ENCODE data around the gene TOP2B. TPM values are rescaled to one million over a fixed set of nuclear protein-coding genes. Genes with fewer than 3 reads are reported as not detected.

TOP2B gene
- total RNA-seq, 1 experiment from 2014 or later, result 124 TPM

DNA sequence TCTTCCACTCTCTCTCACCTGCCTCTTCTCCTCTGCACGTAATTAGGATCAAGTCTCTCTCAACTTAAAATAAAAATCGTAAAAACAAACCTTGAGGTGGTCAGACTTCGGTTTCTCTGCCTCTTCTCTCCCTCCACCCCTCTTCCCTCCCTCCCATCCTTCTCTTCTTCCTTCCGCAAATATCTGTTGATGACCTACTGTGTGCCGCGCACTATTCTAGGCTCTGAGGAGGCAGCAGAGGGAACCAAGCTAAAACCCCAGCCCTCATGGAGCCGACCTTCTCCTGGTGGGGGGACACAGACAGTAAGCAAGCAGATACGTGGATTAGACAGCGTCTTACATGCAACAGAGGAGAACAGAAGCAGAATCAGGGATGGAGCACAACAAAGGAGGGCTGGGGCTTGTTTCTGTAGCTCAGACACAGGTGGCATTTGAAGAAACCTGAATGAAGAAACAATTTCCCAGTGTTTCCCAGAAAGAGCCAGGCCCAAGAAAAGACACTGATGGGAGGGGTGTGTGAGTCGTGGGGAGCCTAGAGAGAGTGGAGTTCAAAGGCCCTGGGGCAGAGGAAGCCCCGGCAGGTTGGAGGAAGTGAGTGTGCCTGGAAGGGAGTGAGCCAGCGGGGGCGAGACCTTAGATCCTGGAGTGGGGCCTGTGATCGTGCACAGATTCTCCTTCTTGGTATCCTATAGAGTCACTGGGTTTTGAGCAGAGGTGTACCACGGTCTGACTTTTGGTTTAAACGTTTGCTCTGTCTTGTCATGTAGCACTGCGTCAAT is 80.5 kb downstream of the TOP2B start:
- peak; percentile 44 for DNase-seq (ENCODE audit: low read depth)

DNA sequence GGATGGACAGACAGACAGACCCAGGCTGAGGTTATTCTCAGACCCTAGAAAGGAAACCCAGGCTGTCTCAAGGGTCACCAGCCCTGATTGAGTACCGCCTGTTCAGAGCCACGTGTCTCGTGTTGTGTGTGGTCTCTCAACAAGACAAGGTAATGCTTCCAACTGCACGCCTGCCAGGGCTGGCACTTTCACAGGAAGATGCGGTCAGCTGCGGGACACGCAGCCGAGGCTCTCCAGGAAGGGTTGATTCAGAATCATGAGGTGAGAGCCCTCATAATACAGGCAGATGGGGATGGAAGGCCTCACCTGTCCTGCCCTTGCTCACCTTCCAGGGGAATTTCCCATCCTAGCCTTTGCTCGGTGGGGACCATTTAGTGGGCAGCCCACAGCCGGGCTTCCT is 81.4 kb downstream of the TOP2B start:
- DNase-seq (ENCODE audit: low read depth), result no peak

DNA sequence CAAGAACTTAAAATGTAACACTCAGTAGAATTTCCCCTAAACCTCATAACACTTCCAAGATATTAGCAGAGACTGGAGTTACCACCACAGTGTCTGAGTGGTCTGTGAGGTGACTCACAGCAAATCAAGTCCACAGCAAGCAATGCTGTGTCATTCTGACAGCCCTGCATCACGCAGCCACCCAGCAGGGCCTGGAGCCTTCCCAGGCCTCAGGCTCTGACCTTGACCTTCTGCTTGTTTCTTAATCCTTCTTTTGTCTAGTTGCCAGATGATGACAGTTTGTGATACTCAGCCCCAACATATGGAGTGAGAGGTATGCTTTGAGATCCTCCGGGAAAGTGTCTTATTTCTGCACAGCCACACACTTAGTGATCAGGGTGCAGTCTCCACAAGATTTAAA is 82.5 kb downstream of the TOP2B start:
- DNase-seq (ENCODE audit: low read depth), result peak; percentile 99

DNA sequence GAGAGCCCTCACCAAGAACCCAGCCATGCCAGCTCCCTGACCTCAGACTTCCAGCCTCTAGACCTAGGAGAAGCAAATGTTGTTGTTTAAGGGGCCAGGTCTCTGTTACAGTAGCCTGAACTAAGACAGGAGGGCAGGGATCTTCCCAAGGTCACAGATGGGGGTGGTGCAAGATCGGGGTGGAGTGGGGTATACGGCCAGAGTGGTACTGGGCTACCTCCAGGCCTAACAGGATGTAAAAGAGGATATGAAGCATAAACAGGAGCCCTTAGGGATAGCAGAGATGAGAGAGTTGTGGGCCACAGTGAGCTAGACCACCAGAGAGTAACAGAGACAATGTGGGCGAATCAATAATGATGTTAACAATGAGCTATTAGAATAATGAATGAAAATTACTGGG is 82.9 kb downstream of the TOP2B start:
- DNase-seq (ENCODE audit: low read depth), result peak; percentile 66

DNA sequence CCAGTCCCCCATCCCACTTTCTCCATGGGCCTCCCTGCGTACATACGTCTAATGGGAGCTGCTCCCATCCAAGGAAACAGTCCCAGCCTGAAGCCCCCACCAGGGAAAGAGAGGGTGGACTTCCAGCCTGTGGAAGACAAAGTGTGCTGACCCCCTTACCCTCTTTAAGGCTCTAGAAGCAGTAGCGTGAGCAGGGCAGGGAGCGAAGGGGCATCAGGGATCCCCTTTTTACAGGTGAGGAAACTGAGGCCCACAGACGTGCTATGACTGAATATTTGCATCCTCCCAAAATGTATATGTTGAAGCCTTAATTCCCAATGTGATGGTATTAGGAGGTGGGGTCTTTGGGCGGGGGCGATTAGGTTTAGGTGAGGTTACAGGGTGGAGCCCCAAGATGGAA is 83.4 kb downstream of the TOP2B start:
- no peak for DNase-seq (ENCODE audit: low read depth)

DNA sequence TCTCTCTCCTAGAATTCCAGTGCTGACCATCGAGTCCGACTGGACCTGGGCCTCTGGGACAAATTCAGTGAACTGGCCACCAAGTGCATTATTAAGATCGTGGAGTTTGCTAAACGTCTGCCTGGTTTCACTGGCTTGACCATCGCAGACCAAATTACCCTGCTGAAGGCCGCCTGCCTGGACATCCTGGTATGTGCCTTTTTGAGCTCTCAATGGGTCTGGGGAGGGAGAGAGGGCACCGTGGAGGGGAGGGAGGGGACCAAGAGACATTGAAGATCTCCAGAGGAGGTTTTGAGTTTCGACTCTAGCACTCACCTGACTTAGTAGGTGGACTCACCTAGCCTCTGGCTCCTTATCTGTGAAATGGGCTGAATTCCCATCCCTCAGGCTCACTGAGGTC is 84.2 kb downstream of the TOP2B start:
- DNase-seq (ENCODE audit: low read depth), result no peak

DNA sequence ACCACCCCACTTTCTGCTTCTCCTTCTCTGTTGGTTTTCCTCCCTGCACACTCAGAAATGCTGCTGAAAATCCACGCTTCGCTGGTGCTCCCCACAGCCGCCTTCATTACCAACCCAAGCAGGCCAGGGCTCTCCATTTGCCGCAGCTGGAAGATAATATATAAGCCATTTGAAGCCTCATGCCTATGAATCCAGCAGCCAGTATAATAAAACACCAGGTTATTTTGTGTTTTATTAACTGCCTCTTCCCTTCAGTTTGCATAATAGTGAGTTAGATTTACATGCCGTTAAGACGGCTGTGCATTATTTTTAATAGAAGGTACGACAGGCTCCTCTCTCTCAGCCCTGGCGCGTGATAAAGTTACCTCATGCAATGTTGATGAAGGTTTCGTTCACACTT is 86.6 kb downstream of the TOP2B start:
- DNase-seq (ENCODE audit: low read depth), result no peak

DNA sequence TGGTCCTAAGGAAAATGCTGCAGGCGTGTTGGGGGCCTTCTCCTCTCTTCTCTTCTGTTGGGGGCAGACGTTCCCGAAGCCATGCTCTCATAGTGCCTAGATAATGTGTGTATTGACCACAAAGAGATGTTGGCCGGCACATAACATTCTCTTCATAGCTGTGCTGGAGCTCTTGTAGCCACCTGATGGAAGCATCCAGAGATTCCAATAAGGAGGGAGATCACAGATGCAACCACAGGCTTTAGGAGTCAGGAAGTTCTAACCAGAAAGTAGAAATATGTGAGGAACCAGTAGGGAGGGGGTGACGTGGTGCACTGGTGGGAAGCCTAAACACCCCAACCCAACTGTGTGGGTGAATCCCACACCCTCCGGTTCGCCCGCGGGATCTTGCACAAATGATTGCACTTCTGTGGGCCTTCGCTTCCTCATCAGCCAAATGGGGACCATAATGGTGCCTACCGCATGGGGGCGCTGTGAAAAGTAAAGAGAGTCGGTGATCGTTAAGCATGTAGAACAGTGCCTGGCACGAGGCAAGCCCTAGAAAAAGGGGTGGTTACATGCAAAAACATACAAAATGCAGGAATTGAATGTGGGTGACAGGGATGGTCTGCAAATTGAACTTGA is 87.8 kb downstream of the TOP2B start:
- no peak for DNase-seq (ENCODE audit: low read depth)

DNA sequence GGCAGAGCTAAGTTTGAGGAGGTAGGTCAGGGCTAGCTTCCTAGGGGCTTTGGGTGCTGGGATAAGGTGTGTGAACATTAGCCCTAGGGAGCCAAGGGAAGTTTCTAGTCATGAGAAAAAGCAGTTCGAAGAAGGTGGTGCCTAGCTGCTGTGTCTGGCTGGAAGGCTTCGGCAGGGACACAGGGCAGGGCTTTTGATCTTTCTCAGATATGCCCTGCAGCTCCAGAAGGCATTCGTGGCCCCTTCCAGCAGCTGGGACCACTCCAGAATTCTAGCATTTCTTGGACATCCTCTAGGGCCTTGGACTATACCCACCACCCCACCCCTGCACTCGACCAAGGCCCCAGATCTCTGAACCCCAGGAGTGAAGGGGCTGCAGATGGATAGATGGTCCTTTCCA is 88.6 kb downstream of the TOP2B start:
- no peak for DNase-seq (ENCODE audit: low read depth)

DNA sequence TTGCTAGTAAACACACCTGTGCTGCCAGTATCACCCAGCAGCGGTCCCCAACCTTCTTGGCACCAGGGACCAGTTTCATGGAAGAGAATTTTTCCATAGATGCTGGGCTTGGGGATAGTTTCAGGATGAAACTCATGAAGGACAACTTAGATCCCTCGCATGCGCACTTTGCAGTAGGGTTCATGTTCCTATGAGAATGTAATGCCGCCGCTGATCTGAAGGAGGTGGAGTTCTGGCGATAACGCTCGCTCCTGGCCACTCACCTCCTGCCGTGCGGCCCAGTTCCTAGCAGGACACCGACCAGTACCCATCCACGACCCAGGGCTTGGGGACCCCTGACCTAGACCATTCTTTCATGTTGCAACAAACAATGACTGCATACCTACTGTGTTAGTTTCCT is 89.7 kb downstream of the TOP2B start:
- no peak for DNase-seq (ENCODE audit: low read depth)

DNA sequence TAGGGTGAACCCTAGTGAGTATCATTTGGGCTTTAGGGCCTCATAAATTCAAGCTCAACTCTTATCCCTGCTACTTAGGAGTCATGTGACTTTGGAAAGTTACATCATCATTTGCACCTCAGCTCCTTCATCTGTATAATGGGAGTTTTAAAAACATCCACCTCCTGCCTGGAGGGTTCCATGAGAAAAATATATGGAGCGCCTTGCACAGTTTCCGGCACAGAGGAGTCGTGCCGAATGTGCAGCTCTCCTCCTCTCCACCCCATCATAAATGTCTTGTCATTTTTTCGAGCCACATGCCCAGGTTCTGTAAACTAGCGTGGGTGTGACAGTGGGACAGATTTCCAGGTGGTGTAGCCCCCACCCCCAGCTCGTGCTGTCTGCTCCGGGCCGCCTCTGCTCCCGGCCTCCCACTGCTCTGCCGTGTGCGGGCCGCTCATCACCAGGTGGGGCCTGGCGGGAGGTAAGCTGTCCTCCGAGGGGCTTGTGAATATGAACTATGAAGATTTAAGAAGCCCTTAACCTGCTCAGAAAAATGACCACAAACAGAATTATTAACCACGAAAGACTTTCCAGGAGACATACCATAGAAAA is 90.4 kb downstream of the TOP2B start:
- DNase-seq (ENCODE audit: low read depth), result no peak

DNA sequence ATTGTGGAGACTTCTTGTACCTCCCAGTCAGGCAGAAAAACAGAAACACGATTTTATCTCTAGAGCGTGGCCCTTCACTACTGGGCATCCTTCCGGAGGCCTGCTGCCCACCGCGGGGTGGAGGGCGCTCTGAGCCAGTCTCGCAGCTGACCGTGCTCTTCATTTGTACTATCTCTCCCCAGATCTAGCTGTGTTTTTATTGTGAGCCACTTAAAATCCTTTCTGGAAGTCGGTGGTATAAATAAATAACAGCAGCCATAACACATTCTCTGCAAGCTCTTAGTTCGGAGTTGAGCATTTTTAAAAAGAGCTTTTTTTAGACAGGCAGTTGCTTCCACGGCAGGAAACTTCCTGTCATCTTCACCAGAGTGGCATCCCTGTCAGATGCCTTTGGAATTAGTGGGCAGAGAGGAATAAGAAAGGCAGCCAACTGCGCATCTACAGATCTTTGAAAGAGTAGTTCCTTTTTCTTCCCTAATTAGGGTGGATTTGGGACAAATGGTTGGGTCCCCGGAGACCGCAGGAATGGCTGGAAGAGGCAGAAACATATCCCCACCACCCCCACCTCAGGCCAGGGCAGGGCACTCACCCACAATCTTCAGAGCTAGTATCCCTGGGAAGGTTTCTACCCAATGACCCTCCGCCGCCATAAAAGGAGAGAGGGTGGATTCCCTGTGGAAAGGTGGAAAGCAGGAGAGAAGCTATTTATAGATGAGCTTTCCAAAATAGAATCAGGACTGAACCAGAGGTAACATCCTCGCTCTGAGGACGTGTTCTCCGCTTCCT is 91.1 kb downstream of the TOP2B start:
- DNase-seq (ENCODE audit: low read depth), result peak; percentile 95

DNA sequence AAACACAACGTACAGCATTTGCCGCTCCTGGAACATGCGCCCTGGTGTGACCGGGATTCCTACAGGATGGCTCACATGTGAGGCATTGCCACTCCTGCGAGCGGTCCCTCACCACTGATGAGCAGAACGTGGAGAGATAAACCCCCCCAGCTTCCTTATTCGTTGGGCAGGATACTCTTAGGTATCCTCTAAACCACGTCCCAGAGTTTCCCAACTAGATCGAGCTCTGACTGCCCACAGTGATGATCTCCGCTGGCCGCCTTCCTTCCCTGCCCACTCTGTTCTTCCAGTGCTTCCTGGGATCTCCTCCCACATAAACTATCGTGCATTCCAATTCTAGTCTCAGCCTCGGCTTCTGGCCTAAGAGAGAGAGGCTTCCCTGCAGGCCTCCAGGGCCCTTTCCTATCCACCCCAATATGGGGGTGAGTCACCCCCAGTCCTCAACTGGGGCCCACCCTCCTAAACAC is 91.8 kb downstream of the TOP2B start:
- peak; percentile 93 for DNase-seq (ENCODE audit: low read depth)

DNA sequence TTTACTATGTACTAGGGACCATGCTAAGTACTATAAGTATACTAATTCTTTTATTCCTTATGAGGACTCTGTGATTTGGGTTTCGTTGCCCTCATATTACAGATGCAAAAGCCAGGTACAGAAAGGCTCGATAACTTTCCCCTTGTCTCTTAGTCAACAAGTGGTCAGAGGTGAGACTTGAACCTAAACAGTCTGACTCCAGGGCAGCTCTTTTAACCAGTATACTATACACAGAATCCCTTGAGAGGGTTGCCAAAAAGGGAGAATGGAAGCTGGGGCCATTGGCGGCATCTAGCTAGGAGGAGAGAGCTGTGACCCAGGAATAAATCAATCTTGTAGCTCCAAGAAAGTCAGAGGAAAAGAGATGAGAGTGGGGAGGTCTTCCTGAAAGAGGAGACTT is 92.4 kb downstream of the TOP2B start:
- no peak for DNase-seq (ENCODE audit: low read depth)

DNA sequence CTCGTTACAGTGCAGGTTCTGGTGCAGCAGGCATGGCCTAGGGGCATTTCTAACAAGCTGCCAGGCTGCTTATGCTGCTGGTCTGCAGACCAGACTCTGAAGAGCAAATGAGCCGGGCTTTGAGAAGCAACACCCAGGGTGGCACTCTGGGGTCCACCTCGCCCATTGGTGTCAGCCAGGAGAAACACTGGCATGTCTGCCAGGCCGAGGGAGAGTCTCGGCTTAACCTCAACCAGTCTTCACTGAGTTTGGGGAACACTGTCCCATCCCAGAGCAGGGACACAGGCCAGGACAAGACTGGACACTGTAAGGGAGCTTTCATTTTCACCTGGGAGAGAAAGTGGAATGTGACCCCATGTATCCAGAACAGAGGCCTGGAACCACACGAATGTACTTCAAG is 93.4 kb downstream of the TOP2B start:
- no peak for DNase-seq (ENCODE audit: low read depth)

DNA sequence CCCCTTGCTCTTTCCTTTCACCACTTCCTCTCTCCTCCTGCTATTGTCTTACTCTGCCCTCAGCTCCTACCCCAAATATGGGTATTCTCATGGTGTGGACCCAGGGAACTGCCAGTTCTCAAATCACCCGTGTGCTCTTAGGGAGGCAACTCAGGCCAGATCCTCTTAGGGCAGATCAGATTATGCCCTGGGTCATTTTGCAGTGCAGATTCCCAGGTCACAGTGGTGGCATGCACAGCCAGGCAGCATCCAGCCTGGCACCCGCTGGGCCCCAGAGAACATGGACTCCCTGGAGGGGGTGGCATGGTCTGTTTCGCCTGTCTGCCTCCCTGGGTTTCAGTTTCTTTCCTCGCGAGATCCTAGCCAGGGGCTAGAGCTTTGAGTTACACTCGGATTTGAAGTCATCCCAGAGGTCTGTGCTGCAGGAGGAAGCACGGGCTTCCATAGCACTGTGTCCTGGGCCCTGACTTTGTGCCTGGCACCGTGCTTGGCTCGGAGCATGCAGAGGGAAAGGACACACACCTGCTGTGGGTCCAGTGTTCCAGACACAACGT is 96.1 kb downstream of the TOP2B start:
- DNase-seq (ENCODE audit: low read depth), result no peak

DNA sequence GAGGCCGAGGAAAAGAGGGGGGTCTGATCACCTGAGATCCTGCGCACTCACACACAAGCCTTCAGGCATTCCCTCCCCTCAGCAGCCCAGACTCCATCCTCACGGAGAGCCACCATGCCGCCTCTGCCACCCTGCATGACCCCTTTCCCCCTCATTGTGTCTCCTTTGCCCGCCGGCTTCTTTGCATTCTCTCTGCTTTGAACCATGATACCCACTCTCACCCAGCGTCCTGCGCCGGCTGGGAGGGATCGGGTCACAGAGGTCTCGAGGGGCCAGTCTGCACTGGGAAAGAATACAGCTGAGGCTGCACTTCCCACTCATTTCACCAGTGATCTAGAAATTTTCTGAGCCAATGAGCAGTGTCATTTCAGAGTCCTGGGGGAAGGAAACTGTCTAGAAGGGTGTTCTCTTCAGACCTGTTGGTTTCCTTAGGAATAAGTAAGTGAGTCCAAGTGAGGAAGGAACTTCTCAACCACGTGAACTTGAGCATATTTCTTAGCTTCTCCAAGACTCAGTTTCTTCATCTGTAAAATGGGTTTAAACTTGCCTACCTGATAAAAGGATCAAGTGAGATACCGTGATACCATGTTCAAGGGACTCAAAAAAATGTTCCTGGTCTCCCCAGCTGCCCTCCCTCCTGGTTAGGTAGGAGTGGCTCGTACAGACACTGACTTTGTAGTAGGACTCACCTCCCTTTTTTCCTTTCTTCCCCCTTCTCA is 96.7 kb downstream of the TOP2B start:
- no peak for DNase-seq (ENCODE audit: low read depth)

DNA sequence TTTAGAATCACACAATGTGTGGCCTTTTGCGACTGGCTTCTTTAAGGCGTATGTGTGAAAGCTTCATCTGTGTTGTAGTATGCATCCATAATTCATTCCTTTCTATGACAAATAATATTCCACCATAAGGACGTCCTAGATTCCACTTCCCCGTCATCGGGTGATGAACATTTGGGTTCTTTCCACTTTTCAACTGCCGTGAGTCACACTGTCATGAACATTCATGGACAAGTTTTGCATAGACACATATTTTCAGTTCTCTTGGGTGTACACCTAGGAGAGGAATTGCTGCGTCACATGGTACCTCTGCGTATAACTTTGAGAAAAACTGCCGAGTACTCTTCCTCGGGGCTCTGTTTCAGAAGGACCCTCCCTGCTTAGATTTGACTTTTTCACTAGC is 97.3 kb downstream of the TOP2B start:
- no peak for DNase-seq (ENCODE audit: low read depth)

DNA sequence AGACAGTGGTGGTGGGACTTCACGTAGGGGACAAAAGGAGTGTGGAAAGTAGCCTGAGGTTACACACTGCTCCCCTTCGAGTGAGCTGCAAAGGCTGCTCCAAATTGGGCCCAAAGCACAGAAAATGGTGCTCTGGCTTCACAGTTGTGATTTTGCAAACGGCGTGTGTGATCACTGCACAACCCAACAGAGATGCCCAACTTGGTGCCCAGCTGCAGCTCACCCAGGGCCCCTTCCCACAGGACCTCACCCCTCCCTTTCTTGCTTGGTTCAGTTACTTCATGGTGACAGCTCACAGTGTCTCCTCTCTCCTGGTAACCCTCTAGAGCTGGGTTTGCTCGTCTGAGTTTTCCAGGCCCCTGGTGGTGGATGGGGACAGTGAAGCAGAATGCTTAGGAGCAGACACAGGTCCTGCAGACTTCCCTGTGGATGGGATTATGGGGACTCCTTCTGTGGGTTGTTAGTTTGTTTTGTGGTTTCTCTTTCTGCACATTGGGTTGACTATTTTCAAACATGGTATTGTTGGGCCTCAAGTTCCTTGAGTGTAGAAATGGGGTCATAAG is 98.3 kb downstream of the TOP2B start:
- DNase-seq (ENCODE audit: low read depth), result no peak

DNA sequence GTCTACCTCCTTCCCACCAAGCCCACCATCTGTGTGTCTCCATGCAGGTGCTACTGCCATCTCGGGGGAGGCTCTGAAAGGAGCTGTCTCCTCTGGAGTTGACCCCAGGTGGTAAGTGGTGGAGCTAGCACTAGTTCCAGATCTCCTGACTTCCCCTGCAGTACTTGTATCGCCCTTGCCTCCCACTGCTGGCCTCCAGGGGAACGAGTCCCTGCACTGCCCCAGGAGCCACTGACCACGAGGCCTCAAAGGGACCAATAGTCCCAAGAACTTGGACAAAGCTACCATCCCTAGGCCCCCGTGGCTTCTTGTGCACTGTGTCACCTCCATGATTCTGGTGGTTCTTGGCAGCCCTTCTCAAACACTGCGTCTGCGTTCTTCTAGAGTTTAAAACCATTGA is 98.9 kb downstream of the TOP2B start:
- no peak for DNase-seq (ENCODE audit: low read depth)

DNA sequence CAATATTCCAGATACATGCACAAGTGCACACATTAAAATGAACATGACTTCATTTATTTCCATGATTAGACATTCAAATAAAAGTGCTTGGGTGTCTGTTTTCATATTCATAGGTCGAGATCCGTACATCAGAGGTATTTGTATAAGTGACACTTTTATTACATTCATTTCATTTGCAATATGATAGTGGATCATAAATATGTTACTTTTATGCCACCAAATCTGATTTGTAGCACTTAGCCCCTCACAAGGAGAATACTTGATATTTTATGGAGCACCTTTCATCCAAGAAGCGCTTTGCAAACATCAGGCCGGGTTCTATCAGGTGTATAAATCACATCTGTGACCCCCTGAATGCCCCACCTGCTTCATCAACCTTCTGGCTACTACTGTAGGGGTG is 100.6 kb downstream of the TOP2B start:
- no peak for DNase-seq (ENCODE audit: low read depth)
